Ascending aorta (tissue), 2 donors: ENCODE results near the gene MGAT3. TPM values are rescaled to one million over a fixed set of nuclear protein-coding genes. Genes with fewer than 3 reads are reported as not detected.

Source experiments
- DNase-seq, 2 donors: peaks; one replicate each; pipeline ENCODE4 v3.0.0-alpha.2; 2019; ENCODE audit warnings: low spot score in 2 of 2
- H3K27ac ChIP-seq, 2 donors: fragments of 200-600 bp; sonication (generic); one replicate each; pipeline ENCODE4 v1.5.1; 2016 to 2017; ENCODE audit warnings: mild to moderate bottlenecking in 1 of 2
- H3K27me3 ChIP-seq: fragments of 200-600 bp; sonication (generic); one replicate; pipeline ENCODE4 v1.5.1; 2017
- H3K36me3 ChIP-seq, 2 donors: fragments of 200-600 bp; sonication (generic); one replicate each; pipeline ENCODE4 v1.5.1; 2016
- H3K4me1 ChIP-seq, 2 donors: fragments of 200-600 bp; sonication (generic); one replicate each; pipeline ENCODE4 v1.5.1; 2016 to 2017; ENCODE audit warnings: mild to moderate bottlenecking in 1 of 2
- H3K4me3 ChIP-seq, 2 donors: fragments of 200-600 bp; sonication (generic); one replicate each; pipeline ENCODE4 v1.5.1; 2016 to 2017; ENCODE audit warnings: mild to moderate bottlenecking in 1 of 2
- H3K9me3 ChIP-seq, 2 donors: fragments of 200-600 bp; sonication (generic); one replicate each; pipeline ENCODE4 v1.5.1; 2016
- intact Hi-C: fragments of 100-400 bp; cut with DNase I; formaldehyde crosslinking; loops from one replicate; pipeline ENCODE4 v1.15.1; 2023
- total RNA-seq: library from RNA; depleted of rRNA; stranded (reverse); fragments of >200 nt; gene quantifications from one replicate; pipeline ENCODE4 v1.1.0, GENCODE V29; 2016
- TF ChIP-seq, protein P1 (sequence below), 3 experiments: fragments of 200-600 bp in 2 of 3; fragments of 450-650 bp in 1 of 3; sonication (generic) in 2 of 3; IDR thresholded peaks; one replicate each; pipeline ENCODE4 v1.5.1; 2016 to 2019; ENCODE audit warnings: antibody characterized with exemption in 3 of 3, mild to moderate bottlenecking in 1 of 3, moderate library complexity in 1 of 3

Gene MGAT3
- total RNA-seq, 1 donor from 2014 or later: 9.8 TPM

DNA sequence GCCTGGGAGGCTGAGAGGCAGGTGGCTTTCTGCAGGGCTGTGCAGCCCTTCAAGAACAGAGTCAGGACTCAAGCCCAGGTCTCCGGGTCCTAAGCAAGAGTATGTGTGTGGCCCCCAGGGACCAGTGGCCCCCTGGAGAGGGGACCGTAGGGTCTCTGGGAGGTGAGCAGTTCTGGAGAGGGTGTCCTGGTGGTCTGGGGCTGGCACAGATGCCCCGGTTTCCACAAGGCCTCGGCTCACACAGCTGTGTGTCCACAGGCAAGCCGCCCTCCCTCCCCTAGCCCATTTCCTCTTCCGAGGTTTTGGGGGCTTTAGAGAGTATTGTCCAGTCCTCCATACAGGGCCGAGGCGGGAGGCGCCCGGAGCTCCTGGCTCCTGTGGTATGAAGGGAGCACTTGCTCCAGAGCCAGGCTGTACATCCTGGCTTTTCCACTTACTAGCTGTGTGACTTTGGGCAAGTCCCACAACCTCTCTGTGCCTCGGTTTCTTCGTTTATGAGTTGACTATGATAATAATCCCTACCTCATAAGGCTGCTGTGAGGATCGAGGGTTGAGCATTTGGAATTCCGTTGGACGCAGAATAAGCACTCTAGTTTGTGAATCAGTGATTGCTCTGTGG, 79.1 kb downstream of the MGAT3 start:
- TF ChIP-seq, protein P1, sequence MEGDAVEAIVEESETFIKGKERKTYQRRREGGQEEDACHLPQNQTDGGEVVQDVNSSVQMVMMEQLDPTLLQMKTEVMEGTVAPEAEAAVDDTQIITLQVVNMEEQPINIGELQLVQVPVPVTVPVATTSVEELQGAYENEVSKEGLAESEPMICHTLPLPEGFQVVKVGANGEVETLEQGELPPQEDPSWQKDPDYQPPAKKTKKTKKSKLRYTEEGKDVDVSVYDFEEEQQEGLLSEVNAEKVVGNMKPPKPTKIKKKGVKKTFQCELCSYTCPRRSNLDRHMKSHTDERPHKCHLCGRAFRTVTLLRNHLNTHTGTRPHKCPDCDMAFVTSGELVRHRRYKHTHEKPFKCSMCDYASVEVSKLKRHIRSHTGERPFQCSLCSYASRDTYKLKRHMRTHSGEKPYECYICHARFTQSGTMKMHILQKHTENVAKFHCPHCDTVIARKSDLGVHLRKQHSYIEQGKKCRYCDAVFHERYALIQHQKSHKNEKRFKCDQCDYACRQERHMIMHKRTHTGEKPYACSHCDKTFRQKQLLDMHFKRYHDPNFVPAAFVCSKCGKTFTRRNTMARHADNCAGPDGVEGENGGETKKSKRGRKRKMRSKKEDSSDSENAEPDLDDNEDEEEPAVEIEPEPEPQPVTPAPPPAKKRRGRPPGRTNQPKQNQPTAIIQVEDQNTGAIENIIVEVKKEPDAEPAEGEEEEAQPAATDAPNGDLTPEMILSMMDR (IDR thresholded peaks at IDR 0.05): no peak
- no peak overlapping the region for H3K27ac ChIP-seq
- H3K27me3 ChIP-seq: no peaks in the 10 kb centered on the region
- intact Hi-C loops: loop anchor here (5.0 kb wide), 2 partner anchors 271 to 486 kb away; no protein-coding TSS in a partner anchor
- H3K9me3 ChIP-seq: no peaks in the 10 kb centered on the region
- peaks cover 5 to 13% of the 10 kb centered on the region in 2 donors for H3K4me1 ChIP-seq
- no peaks in the 10 kb centered on the region for H3K36me3 ChIP-seq
- DNase-seq: no peak
- no peak overlapping the region for H3K4me3 ChIP-seq

- intact Hi-C loops: loop anchor here (5.0 kb wide), 2 partner anchors 271 to 486 kb away; no protein-coding TSS in a partner anchor
- Histone ChIP-seq H3K36me3 (no peaks in the 10 kb centered on the region), H3K4me1 (peaks cover under 1 to 5% of the 10 kb centered on the region in 2 donors), H3K27me3 (no peaks in the 10 kb centered on the region), H3K27ac (no peak overlapping the region), H3K4me3 (no peak overlapping the region), H3K9me3 (no peaks in the 10 kb centered on the region)
- DNase-seq: no peak
- TF ChIP-seq, protein P1 (IDR thresholded peaks at IDR 0.05): no peak
These were observed 79.9 kb downstream of the MGAT3 start for GRCh38 chr22:39536711-39537110.

DNA sequence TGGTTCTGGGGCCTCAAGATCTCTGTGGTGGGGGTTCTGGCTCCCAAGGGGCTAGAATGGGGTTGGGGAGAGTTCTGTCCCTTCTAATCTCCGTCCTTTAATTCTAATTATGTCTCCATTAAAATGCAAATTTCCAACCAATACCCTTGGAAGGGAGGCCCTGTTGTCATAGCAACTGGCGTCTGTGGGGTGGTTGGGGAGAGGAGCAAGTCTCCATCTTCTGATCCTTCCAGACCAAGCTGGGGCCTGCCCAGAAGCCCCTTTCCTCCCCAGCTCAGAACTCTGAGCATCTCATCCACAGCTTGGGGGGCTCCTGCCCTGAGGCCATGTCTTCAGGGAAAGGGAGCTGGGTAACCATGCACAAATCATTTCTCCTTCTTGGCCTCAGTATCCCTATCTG, 81.2 kb downstream of the MGAT3 start:
- Histone ChIP-seq H3K27me3 (no peaks in the 10 kb centered on the region), H3K9me3 (no peaks in the 10 kb centered on the region), H3K36me3 (no peaks in the 10 kb centered on the region), H3K27ac (no peak overlapping the region), H3K4me3 (no peak overlapping the region), H3K4me1 (no peaks in the 10 kb centered on the region)
- DNase-seq: no peak
- TF ChIP-seq, protein P1 (IDR thresholded peaks at IDR 0.05): no peak
- intact Hi-C loops: loop anchor here (5.0 kb wide), 2 partner anchors 269 to 484 kb away; no protein-coding TSS in a partner anchor

Other genes with a start within 250 kb of the MGAT3 start
- gene PDGFB, start 212.0 kb upstream of the MGAT3 start, total RNA-seq: 8.9 TPM
- 1,479 TPM for gene RPL3, start 137.4 kb upstream of the MGAT3 start, total RNA-seq
- gene SYNGR1, start 107.0 kb upstream of the MGAT3 start, total RNA-seq: 2.2 TPM
- 42.9 TPM for gene TAB1, start 57.2 kb upstream of the MGAT3 start, total RNA-seq
- gene MIEF1, start 45.3 kb downstream of the MGAT3 start, total RNA-seq: 22.5 TPM
- 173 TPM for gene ATF4, start 63.5 kb downstream of the MGAT3 start, total RNA-seq
- 218 TPM for gene RPS19BP1, start 75.7 kb downstream of the MGAT3 start, total RNA-seq
- not detected for gene CACNA1I, start 113.7 kb downstream of the MGAT3 start, total RNA-seq